ENCODE results near the gene TOLLIP.
A peak's percentile ranks its signal among the peaks of the same experiment; 100 is the strongest.
"Not testable (repeated sequence)": the region's sequence is repeated elsewhere in the genome, so short reads cannot be mapped to it uniquely, and the experiment has no call there.

The TOLLIP gene

DNA sequence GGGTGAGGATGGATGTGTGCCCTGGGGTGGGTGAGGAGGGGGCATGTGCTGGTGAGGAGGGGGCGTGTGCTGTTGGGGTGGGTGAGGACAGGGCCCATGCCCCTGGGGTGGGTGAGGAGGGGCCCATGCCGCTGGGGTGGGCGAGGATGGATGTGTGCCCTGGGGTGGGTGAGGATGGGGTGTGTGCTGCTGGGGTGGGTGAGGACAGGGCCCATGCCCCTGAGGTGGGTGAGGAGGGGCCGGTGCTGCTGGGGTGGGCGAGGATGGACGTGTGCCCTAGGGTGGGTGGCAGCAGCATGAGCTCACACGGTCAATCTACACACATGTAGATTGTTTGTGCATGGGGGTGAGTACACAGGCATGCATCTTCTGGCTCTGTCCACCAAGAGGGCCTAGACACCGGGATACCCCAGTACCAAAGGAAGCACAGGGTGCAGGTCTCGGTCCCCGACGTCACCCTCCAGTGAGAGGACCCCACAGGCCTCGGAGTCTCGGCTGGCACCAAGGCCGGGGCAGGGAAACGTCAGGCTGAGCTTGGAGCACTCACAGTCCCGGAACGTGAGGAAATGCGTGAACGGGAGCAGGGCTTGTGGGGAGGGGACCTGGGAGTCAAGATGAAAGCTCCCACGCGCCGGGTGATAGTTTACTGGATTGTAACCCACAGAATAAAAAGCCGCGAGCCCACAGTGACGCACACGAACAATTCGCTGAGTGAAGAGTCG is 37.4 kb upstream of the TOLLIP start:
- TF ChIP-seq POLR2AphosphoS5 (IDR thresholded peaks at IDR 0.05; ENCODE audit: borderline replicate concordance, low read depth, low read length): no peak
- TF ChIP-seq FOXP2 (optimal IDR thresholded peaks at IDR 0.05; ENCODE audit: control extremely low read depth, extremely low read length, insufficient read depth): no peak
- TF ChIP-seq EZH2 (IDR thresholded peaks at IDR 0.05): no peak
- no peaks in the 10 kb centered on the region for H3K36me3 ChIP-seq (ENCODE audit: insufficient read depth, low read length)
- no peak for DNase-seq (ENCODE audit: low read depth, low spot score)
- no peak overlapping the region for H3K4me3 ChIP-seq
- H3K9me3 ChIP-seq (ENCODE audit: low read depth, low read length): no peaks in the 10 kb centered on the region
- no peak overlapping the region for H3K27ac ChIP-seq
- no peak overlapping the region for H3K9ac ChIP-seq (ENCODE audit: insufficient read length)

DNA sequence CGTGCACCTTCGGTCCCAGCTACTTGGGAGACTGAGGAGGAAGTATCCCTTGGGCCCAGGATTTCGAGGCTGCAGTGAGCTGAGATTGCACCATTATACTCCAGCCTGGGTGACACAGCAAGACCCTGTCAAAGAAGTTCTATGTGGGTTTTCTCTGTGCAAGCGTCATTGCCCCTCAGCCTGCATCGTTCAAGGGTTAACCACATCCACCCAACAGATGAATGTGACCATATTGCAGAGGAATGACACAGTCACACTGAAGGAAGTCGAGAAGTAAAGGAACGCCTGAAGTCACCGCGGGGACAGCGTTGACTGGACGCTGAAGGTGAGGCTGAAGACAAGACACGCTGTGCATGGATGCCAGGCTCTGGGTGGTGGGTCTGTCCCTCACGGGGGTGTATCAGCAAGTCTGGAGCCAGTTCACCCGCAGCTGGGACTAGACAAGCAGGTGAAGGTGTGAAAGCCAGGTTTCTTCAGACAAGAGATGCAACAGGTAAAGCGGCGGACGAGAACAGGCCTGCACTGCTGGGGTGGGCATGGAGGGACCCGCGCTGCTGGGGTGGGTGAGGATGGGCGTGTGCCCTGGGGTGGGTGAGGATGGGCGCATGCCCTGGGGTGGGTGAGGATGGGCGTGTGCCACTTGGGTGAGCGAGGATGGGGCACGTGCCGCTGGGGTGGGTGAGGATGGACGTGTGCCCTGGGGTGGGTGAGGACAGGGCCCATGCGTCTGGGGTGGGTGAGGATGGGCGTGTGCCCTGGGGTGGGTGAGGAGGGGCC is 36.5 kb upstream of the TOLLIP start:
- H3K36me3 ChIP-seq (ENCODE audit: insufficient read depth, low read length): no peaks in the 10 kb centered on the region
- DNase-seq (ENCODE audit: low read depth, low spot score): no peak
- no peak overlapping the region for H3K27ac ChIP-seq
- no peak overlapping the region for H3K4me3 ChIP-seq
- no peaks in the 10 kb centered on the region for H3K9me3 ChIP-seq (ENCODE audit: low read depth, low read length)
- TF ChIP-seq EZH2 (IDR thresholded peaks at IDR 0.05) (no peak), POLR2AphosphoS5 (IDR thresholded peaks at IDR 0.05; ENCODE audit: borderline replicate concordance, low read depth, low read length) (no peak), FOXP2 (optimal IDR thresholded peaks at IDR 0.05; ENCODE audit: control extremely low read depth, extremely low read length, insufficient read depth) (no peak)
- no peak overlapping the region for H3K9ac ChIP-seq (ENCODE audit: insufficient read length)

DNA sequence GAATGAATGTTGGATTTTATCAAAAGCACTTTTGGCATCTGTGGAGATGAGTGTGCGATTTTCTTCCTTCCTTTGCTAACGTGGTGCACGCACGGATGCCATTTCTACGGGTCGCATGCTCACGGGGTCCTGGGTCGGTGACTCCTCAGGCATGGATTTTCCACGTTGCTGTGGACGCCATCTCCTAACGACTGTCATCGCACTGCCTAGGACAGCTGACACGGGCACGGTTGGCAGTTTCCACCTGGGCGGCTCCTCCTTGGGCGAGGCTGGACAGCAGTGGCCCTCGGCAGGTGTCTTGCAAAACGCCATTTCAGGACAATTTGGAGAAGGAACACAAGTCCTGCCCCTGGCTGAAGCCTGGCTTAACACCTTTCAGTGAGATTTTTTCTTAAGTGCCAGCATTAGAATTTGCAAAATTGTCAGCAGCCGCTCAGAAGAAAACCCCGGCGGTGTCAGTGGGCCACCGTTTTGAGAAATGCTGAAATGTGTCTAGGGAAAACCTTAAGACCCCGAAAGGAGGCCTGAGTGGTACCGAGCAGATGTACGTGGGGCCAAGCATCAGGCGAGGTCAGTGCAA is 34.7 kb upstream of the TOLLIP start:
- Histone ChIP-seq H3K36me3 (ENCODE audit: insufficient read depth, low read length) (no peaks in the 10 kb centered on the region), H3K9ac (ENCODE audit: insufficient read length) (no peak overlapping the region), H3K9me3 (ENCODE audit: low read depth, low read length) (no peaks in the 10 kb centered on the region), H3K27ac (no peak overlapping the region), H3K4me3 (no peak overlapping the region)
- no peak for DNase-seq (ENCODE audit: low read depth, low spot score)
- TF ChIP-seq EZH2 (IDR thresholded peaks at IDR 0.05) (no peak), POLR2AphosphoS5 (IDR thresholded peaks at IDR 0.05; ENCODE audit: borderline replicate concordance, low read depth, low read length) (no peak), FOXP2 (optimal IDR thresholded peaks at IDR 0.05; ENCODE audit: control extremely low read depth, extremely low read length, insufficient read depth) (no peak)

DNA sequence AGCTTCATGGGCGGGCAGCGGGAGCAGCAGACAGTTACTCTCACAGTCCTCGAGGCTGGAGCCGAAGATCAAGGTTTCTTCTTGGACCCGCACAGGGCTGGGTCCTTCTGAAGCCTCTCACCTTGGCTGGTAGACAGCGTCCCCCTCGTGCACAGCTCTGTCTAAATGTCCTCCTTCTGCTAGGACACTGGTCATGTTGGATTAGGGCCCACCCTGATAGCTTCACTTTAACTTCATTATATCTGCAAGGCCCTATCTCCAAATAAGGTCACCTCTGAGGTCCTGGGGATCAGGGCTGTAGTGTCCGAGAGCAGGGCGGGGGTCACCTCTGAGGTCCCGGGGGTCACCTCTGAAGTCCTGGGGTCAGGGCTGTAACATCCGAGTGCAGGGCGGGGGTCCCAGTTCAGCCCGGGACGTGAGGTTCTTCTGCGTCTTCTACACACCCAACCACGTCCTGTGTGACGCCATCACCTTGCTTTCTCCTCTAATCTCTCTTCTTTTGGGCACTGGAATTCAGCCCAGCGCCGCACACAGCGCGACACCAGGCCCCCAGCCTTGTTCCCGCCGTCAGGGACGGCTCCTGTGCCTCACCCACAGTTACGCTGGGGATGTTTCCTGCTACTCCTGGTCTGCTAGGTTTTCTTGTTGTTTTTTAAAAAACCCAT is 34.1 kb upstream of the TOLLIP start:
- Histone ChIP-seq H3K27ac (no peak overlapping the region), H3K9ac (ENCODE audit: insufficient read length) (no peak overlapping the region), H3K36me3 (ENCODE audit: insufficient read depth, low read length) (no peaks in the 10 kb centered on the region), H3K4me3 (no peak overlapping the region), H3K9me3 (ENCODE audit: low read depth, low read length) (no peaks in the 10 kb centered on the region)
- DNase-seq (ENCODE audit: low read depth, low spot score): no peak
- TF ChIP-seq FOXP2 (optimal IDR thresholded peaks at IDR 0.05; ENCODE audit: control extremely low read depth, extremely low read length, insufficient read depth): no peak

DNA sequence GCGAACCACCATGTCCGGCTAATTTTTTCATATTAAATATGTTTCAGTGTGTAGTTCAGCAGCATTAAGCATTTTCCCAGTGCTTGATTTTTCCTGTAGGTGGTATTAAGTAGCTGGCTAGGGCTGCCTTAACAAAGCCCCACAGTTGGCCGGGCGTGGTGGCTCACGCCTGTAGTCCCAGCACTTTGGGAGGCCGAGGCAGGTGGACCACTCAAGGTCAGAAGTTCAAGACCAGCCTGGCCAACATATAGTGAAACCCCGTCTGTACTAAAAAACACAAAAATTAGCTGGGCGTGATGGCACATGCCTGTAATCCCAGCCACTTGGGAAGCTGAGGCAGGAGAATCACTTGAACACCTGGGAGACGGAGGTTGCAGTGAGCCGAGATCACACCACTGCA is 33.5 kb upstream of the TOLLIP start:
- no peak overlapping the region for H3K27ac ChIP-seq
- H3K36me3 ChIP-seq (ENCODE audit: insufficient read depth, low read length): no peaks in the 10 kb centered on the region
- TF ChIP-seq POLR2AphosphoS5 (IDR thresholded peaks at IDR 0.05; ENCODE audit: borderline replicate concordance, low read depth, low read length): no peak
- TF ChIP-seq EZH2 (IDR thresholded peaks at IDR 0.05): no peak
- TF ChIP-seq FOXP2 (optimal IDR thresholded peaks at IDR 0.05; ENCODE audit: control extremely low read depth, extremely low read length, insufficient read depth): no peak
- no peak for DNase-seq (ENCODE audit: low read depth, low spot score)
- H3K9me3 ChIP-seq (ENCODE audit: low read depth, low read length): no peaks in the 10 kb centered on the region
- H3K4me3 ChIP-seq: no peak overlapping the region
- H3K9ac ChIP-seq (ENCODE audit: insufficient read length): no peak overlapping the region

DNA sequence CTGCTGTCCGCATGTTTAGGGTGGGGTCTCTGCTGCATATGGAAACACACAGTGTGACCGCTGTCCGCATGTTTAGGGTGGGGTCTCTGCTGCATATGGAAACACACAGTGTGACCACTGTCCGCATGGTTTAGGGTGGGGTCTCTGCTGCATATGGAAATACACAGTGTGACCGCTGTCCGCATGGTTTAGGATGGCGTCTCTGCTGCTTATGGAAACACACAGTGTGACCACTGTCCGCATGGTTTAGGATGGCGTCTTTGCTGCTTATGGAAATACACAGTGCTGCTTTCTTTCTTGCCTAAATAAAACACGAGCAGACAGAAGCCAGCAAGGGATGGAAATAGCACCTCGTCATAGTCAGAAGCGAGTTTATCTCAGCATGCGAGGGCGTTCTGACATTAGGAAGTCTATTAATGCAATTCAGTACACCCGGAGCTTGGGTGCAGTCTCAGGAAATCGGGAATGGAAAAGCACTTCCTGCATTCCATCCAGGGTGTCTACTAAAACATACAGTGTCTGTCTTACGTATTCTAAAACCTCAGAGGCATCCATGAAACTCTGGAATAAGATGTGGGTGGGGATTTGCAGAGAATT is 32.6 kb upstream of the TOLLIP start:
- H3K4me3 ChIP-seq: peak overlapping the region; percentile 45
- no peak for TF ChIP-seq FOXP2 (optimal IDR thresholded peaks at IDR 0.05; ENCODE audit: control extremely low read depth, extremely low read length, insufficient read depth)
- TF ChIP-seq EZH2 (IDR thresholded peaks at IDR 0.05): no peak
- no peak for TF ChIP-seq POLR2AphosphoS5 (IDR thresholded peaks at IDR 0.05; ENCODE audit: borderline replicate concordance, low read depth, low read length)
- DNase-seq (ENCODE audit: low read depth, low spot score): peak; percentile 59
- H3K9me3 ChIP-seq (ENCODE audit: low read depth, low read length): no peaks in the 10 kb centered on the region
- peak overlapping the region; percentile 29; the same call in 1 of the 2 replicates for H3K27ac ChIP-seq
- no peak overlapping the region for H3K9ac ChIP-seq (ENCODE audit: insufficient read length)
- no peaks in the 10 kb centered on the region for H3K36me3 ChIP-seq (ENCODE audit: insufficient read depth, low read length)

DNA sequence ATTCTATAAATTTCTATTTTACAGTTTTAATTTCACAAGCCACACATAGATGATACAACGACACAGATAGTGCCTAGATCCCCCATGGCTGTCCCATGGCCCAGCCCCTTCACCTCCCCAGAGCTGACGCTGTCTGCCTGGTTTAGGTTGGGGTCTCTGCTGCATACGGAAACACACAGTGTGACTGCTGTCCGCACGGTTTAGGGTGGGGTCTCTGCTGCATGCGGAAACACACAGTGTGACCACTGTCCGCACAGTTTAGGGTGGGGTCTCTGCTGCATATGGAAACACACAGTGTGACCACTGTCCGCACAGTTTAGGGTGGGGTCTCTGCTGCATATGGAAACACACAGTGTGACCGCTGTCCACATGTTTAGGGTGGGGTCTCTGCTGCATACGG is 31.8 kb upstream of the TOLLIP start:
- not testable (repeated sequence) for H3K4me3 ChIP-seq; DNase-seq (ENCODE audit: low read depth, low spot score); H3K27ac ChIP-seq; H3K9ac ChIP-seq (ENCODE audit: insufficient read length); H3K9me3 ChIP-seq (ENCODE audit: low read depth, low read length); H3K36me3 ChIP-seq (ENCODE audit: insufficient read depth, low read length)

DNA sequence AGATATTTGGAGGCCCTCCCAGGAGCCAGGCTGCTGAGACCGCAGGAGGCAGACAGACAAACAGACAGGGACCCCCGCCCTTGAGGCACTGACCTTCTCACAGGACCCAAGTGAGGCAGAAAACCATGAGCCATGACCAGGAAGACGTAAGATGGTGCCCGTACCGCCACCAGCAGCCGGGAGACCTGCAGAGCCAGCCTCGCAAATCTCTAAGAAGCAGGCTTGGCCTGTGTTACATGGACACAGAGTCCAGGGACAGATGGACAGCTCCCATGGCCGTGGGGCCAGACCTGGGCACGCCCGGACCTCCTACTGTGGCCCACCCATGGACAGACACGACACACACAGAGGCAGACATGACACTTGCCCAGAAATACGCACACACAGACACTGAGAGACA is 30.7 kb upstream of the TOLLIP start:
- H3K4me3 ChIP-seq: no peak overlapping the region
- H3K9ac ChIP-seq (ENCODE audit: insufficient read length): no peak overlapping the region
- TF ChIP-seq FOXP2 (optimal IDR thresholded peaks at IDR 0.05; ENCODE audit: control extremely low read depth, extremely low read length, insufficient read depth) (no peak), EZH2 (IDR thresholded peaks at IDR 0.05) (no peak), POLR2AphosphoS5 (IDR thresholded peaks at IDR 0.05; ENCODE audit: borderline replicate concordance, low read depth, low read length) (no peak)
- H3K27ac ChIP-seq: no peak overlapping the region
- DNase-seq (ENCODE audit: low read depth, low spot score): no peak
- H3K9me3 ChIP-seq (ENCODE audit: low read depth, low read length): no peaks in the 10 kb centered on the region
- no peaks in the 10 kb centered on the region for H3K36me3 ChIP-seq (ENCODE audit: insufficient read depth, low read length)
